ENCODE results near the gene SERTAD3. TPM values are rescaled to one million over a fixed set of nuclear protein-coding genes. Genes with fewer than 3 reads are reported as not detected.

SERTAD3 gene
- total and polyA plus RNA-seq, 10 of the 15 experiments (the other 5 are each of a cell fraction or from before 2014, with no cell fraction given) = 4.2 to 22.4 (median 13.7) TPM

DNA sequence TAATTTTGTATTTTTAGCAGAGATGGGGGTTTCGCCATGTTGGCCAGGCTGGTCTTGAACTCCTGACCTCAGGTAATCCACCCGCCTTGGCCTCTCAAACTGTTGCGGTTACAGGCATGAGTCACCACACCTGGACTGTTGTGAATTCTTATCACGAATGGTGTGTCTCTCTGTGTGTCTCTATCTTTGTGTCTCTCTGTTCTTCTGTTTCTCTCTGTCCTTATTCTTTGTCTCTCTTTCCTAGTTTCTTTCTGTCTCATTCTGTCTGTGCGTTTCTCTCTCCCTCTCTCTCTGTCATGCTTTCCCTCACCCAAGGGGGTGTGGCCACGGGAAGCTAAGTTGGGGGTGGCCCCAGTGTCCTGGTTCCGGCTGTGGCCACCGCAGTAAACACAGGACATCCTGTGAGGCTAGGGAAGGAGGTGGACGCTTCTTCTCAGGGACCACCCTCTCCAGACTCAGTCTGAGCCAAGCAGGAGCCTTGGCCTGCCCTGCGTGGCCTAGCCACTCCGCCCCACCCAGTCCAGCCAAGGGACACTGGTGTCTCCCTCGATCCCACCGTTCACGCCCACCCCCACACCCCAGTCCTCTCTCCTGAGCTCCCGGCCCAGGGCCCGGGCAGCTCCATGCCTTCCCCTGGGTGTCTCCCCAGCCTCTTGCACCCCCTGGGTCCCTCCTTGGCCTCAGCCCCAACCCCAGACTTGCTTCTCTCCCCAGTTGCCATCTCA lies 27.1 kb downstream of the SERTAD3 start (continued):
- TF ChIP-seq CHD1 (IDR thresholded peaks at IDR 0.05; ENCODE audit: low read depth, low read length) (no peak), ZNF24 (IDR thresholded peaks at IDR 0.05) (no peak), DPF2 (IDR thresholded peaks at IDR 0.05) (0 out of 2 replicates have a peak, but pooled peaks have one; percentile 74), ZSCAN29 (IDR thresholded peaks at IDR 0.05) (no peak), NR2C1 (IDR thresholded peaks at IDR 0.05) (no peak)

GRCh38 chr19:40415768-40416167 lies 28.4 kb downstream of the SERTAD3 start:
- FAIRE-seq = peak; percentile 38
- Histone ChIP-seq H2AFZ (ENCODE audit: control insufficient read depth, low read depth, low read length) (no peak overlapping the region), H3K79me2 (ENCODE audit: control insufficient read depth, insufficient read depth, low read length) (no peaks in the 10 kb centered on the region), H3K36me3 (ENCODE audit: control insufficient read depth in 2 of 2, insufficient read depth in 2 of 2, low read length in 1 of 2) (no peaks in the 10 kb centered on the region), H3K9me3 (replicated peaks; ENCODE audit: control insufficient read depth, insufficient read depth, low read length) (no peaks in the 10 kb centered on the region), H3K27me3 (replicated peaks in 1 of 2; ENCODE audit: control insufficient read depth in 2 of 2, insufficient read depth in 2 of 2, low read length in 1 of 2) (no peaks in the 10 kb centered on the region), H3K27ac (ENCODE audit: control insufficient read depth, insufficient read depth) (peak overlapping the region; percentile 63), H3K9ac (ENCODE audit: control insufficient read depth, insufficient read depth, low read length) (no peak overlapping the region; the same call in 1 of the 2 replicates), H3K4me2 (ENCODE audit: control insufficient read depth, insufficient read depth) (no peak overlapping the region; the same call in 1 of the 2 replicates), H3K4me1 (ENCODE audit: control insufficient read depth, insufficient read depth, low read length) (peaks cover 35% of the 10 kb centered on the region), H3K4me3 (no peak overlapping the region), H4K20me1 (ENCODE audit: control insufficient read depth, insufficient read depth) (no peaks in the 10 kb centered on the region)
- TF ChIP-seq ZNF217 (IDR thresholded peaks at IDR 0.05) = peak; percentile 44; the same call in 1 of the 2 replicates
- no peak for TF ChIP-seq RB1 (IDR thresholded peaks at IDR 0.05; ENCODE audit: borderline replicate concordance)
- no peak for TF ChIP-seq MYC (IDR thresholded peaks at IDR 0.05; ENCODE audit: insufficient read depth, insufficient read length, insufficient replicate concordance, low read length, severe bottlenecking)
- TF ChIP-seq TCF12 (IDR thresholded peaks at IDR 0.05; ENCODE audit: low read depth, low read length) = no peak
- TF ChIP-seq SIX5 (IDR thresholded peaks at IDR 0.05; ENCODE audit: low read depth, low read length, severe bottlenecking) = no peak
- TF ChIP-seq SMARCA5 (IDR thresholded peaks at IDR 0.05) = 0 out of 2 replicates have a peak, but pooled peaks have one; percentile 74
- TF ChIP-seq, protein P1, sequence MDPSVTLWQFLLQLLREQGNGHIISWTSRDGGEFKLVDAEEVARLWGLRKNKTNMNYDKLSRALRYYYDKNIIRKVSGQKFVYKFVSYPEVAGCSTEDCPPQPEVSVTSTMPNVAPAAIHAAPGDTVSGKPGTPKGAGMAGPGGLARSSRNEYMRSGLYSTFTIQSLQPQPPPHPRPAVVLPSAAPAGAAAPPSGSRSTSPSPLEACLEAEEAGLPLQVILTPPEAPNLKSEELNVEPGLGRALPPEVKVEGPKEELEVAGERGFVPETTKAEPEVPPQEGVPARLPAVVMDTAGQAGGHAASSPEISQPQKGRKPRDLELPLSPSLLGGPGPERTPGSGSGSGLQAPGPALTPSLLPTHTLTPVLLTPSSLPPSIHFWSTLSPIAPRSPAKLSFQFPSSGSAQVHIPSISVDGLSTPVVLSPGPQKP (IDR thresholded peaks at IDR 0.05; ENCODE audit: low read depth, low read length) = no peak
- no TSS peak for BruUV-seq (replicated peaks)
- no peak for DNase-seq (ENCODE audit: low read depth, low spot score)
- intact Hi-C loops (cut with micrococcal nuclease; ENCODE audit: unreplicated experiment) = loop anchor here (5.0 kb wide), 1 partner anchor 58 kb away; no protein-coding TSS in a partner anchor
- POLR2A ChIA-PET = interaction anchor here (0.6 to 2.8 kb wide), 5 partner anchors 11 to 130 kb away, joined by 3 to 12 read pairs (median 7); partner anchors contain the start of genes BLVRB and SERTAD1
- SMC1A ChIA-PET (ENCODE audit: uncharacterized antibody, unreplicated experiment) = interaction anchor here (1.0 to 2.3 kb wide), 7 partner anchors 9 to 130 kb away, joined by 3 to 11 read pairs (median 7); partner anchors contain the start of genes SERTAD1 and SERTAD3
- RAD21 ChIA-PET (ENCODE audit: unreplicated experiment) = interaction anchor here (0.7 to 0.9 kb wide), 2 partner anchors 27 to 67 kb away, joined by 3 read pairs; partner anchors contain the start of genes C19orf47 and PLD3
- ATAC-seq = no peak
- 100% methylated on average over 2 of the region's 2 CpGs for WGBS (ENCODE audit: insufficient coverage, insufficient replicate concordance, low lambda C conversion rate, missing lambda C conversion rate)
- CTCF ChIA-PET = interaction anchor here (1.0 to 2.2 kb wide), 5 partner anchors 10 to 62 kb away, joined by 3 to 7 read pairs (median 3); partner anchors contain the start of genes SERTAD1 and SERTAD3
- in situ Hi-C loops (cut with MboI) = no loop called here

All from GM12878 (cell line).